ENCODE results near the gene NFIL3. TPM values are rescaled to one million over a fixed set of nuclear protein-coding genes. Genes with fewer than 3 reads are reported as not detected.

The NFIL3 gene
- total RNA-seq, 1 donor from 2014 or later, result 9.6 TPM

DNA sequence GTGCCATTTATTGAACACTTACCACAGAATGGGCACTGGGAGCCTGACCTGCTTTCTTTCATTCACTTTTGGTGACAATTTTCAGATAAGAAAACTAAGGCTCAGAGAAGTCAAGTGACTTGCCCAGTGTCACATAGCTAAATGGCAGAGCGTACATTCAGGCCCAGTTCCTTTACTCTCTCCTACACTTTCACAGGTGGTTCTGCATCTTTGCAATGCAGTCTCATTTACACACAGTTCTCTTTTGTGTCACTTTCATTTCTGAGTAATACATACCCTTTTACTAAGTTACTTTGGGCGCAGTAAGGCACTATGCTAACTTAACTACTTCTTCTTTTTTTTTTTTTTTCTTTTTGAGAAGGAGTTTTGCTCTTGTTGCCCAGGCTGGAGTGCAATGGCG, 8.3 kb downstream of the NFIL3 start:
- no peaks in the 10 kb centered on the region for H3K9me3 Mint-ChIP-seq (ENCODE audit: unreplicated experiment)
- no peak for DNase-seq (ENCODE audit: low spot score)
- peaks cover 5% of the 10 kb centered on the region for H3K4me1 Mint-ChIP-seq (ENCODE audit: unreplicated experiment)
- H3K36me3 Mint-ChIP-seq (ENCODE audit: low read depth, unreplicated experiment), result no peaks in the 10 kb centered on the region
- no peak overlapping the region for H3K4me3 Mint-ChIP-seq (ENCODE audit: unreplicated experiment)
- no peak for TF ChIP-seq CTCF (IDR thresholded peaks at IDR 0.05; ENCODE audit: unreplicated experiment)
- H3K27me3 Mint-ChIP-seq (ENCODE audit: unreplicated experiment), result peaks cover 5% of the 10 kb centered on the region
- no peak overlapping the region for H3K27ac Mint-ChIP-seq (ENCODE audit: unreplicated experiment)

DNA sequence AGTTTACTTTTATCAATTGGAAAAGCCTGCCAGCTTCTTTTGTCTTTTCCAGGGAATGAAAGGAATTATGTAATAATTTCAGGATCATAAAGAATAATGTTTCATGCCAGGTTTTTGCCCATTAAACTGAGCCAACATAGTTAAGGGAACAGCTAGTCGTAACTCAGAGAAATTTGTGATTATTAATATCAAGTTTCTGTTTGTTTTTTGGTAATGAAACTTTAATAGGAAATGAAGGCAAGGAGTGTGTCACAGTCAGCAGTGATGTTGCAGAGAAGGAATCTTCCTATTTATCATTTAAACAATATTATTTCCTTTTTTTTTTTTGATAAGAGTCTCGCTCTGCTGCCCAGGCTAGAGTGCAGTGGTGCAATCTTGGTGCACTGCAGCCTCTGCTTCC, 10.7 kb downstream of the NFIL3 start:
- peaks cover 7% of the 10 kb centered on the region for H3K36me3 Mint-ChIP-seq (ENCODE audit: low read depth, unreplicated experiment)
- no peak overlapping the region for H3K27ac Mint-ChIP-seq (ENCODE audit: unreplicated experiment)
- TF ChIP-seq CTCF (IDR thresholded peaks at IDR 0.05; ENCODE audit: unreplicated experiment), result no peak
- H3K4me1 Mint-ChIP-seq (ENCODE audit: unreplicated experiment), result peaks cover 4% of the 10 kb centered on the region
- no peak overlapping the region for H3K4me3 Mint-ChIP-seq (ENCODE audit: unreplicated experiment)
- H3K27me3 Mint-ChIP-seq (ENCODE audit: unreplicated experiment), result peaks cover 3% of the 10 kb centered on the region
- no peak for DNase-seq (ENCODE audit: low spot score)
- no peaks in the 10 kb centered on the region for H3K9me3 Mint-ChIP-seq (ENCODE audit: unreplicated experiment)

DNA sequence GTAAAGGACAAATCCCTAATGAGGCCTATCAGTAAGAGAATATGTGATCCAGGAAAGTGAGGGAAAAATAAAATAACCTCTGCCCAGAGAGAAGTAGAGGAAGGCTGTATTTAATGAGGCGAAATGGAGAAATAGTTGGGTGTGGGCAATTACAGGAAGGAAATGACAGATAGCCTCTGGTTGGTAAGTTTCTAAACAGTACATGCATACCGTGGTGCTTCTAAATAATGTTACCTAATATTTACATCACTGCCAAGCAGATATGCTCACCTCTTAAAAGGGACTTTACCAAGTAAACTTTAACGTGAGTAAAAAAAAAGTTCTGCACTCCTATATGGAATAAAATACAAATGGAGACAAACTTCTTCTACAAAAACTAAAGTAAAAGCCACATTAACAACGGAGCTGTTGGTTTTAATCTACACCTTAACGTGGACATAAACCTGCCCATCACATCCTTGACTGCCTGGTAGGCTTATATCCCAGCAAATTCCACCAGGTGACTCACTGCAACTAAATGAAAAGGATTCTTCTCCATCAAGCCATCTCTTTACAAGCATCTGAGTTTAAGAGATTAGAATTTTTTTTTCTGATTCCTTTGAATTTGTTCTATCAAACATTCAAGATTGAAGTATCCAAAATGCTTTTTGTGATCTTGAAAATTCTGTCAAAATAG, 12.4 kb downstream of the NFIL3 start:
- Mint-ChIP-seq H3K4me3 (ENCODE audit: unreplicated experiment) (no peak overlapping the region), H3K9me3 (ENCODE audit: unreplicated experiment) (no peaks in the 10 kb centered on the region), H3K4me1 (ENCODE audit: unreplicated experiment) (peaks cover 4% of the 10 kb centered on the region), H3K27me3 (ENCODE audit: unreplicated experiment) (peaks cover 3% of the 10 kb centered on the region), H3K36me3 (ENCODE audit: low read depth, unreplicated experiment) (peaks cover 7% of the 10 kb centered on the region), H3K27ac (ENCODE audit: unreplicated experiment) (no peak overlapping the region)
- DNase-seq (ENCODE audit: low spot score), result no peak
- no peak for TF ChIP-seq CTCF (IDR thresholded peaks at IDR 0.05; ENCODE audit: unreplicated experiment)

GRCh38 chr9:91410161-91410560, 13.5 kb downstream of the NFIL3 start:
- Mint-ChIP-seq H3K27ac (ENCODE audit: unreplicated experiment) (no peak overlapping the region), H3K4me1 (ENCODE audit: unreplicated experiment) (peaks cover 4% of the 10 kb centered on the region), H3K36me3 (ENCODE audit: low read depth, unreplicated experiment) (peaks cover 7% of the 10 kb centered on the region), H3K9me3 (ENCODE audit: unreplicated experiment) (no peaks in the 10 kb centered on the region), H3K27me3 (ENCODE audit: unreplicated experiment) (peaks cover 3% of the 10 kb centered on the region), H3K4me3 (ENCODE audit: unreplicated experiment) (no peak overlapping the region)
- DNase-seq (ENCODE audit: low spot score), result no peak
- TF ChIP-seq CTCF (IDR thresholded peaks at IDR 0.05; ENCODE audit: unreplicated experiment), result no peak

DNA sequence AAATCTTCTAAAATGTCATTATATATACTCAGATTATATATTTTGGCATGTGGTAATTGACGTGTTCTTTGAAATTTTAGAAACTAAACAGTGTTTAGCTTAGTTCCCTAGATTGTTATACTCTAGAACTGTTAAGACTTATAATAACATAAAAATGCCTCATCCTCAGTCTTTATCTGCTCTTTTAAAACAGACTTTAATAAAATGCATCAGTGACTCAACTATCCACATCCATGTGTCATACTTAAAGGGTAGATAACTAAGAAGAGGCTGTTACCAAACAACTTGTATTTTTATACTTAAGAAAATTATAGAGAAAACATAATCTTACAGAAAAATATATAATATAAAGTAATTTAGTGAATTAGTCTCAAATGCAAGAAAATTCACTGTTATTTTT, 15.2 kb downstream of the NFIL3 start:
- TF ChIP-seq CTCF (IDR thresholded peaks at IDR 0.05; ENCODE audit: unreplicated experiment), result no peak
- no peaks in the 10 kb centered on the region for H3K9me3 Mint-ChIP-seq (ENCODE audit: unreplicated experiment)
- no peak overlapping the region for H3K27ac Mint-ChIP-seq (ENCODE audit: unreplicated experiment)
- no peak for DNase-seq (ENCODE audit: low spot score)
- H3K27me3 Mint-ChIP-seq (ENCODE audit: unreplicated experiment), result peaks cover under 1% of the 10 kb centered on the region
- peaks cover 4% of the 10 kb centered on the region for H3K4me1 Mint-ChIP-seq (ENCODE audit: unreplicated experiment)
- H3K4me3 Mint-ChIP-seq (ENCODE audit: unreplicated experiment), result no peak overlapping the region
- peaks cover 7% of the 10 kb centered on the region for H3K36me3 Mint-ChIP-seq (ENCODE audit: low read depth, unreplicated experiment)

Data from endothelial cell (in vitro differentiated cells).